ENCODE results near the gene STX1B. TPM values are rescaled to one million over a fixed set of nuclear protein-coding genes. Genes with fewer than 3 reads are reported as not detected.

STX1B gene
- total and polyA plus RNA-seq, 7 experiments from 2014 or later, result 0.37 to 5.2 (median 4.2) TPM

GRCh38 chr16:30949650-30950515 is 60.6 kb downstream of the STX1B start:
- Mint-ChIP-seq H3K4me3 (peak overlapping the region; percentile 87 to 98 (median 90)), H3K4me1 (peaks cover 13 to 23% (median 17%) of the 10 kb centered on the region in 7 donors), H3K27me3 (no peaks in the 10 kb centered on the region), H3K27ac (peak overlapping the region; percentile 64 to 92 (median 80)), H3K36me3 (peaks cover 0 to 6% (median 0%) of the 10 kb centered on the region in 5 donors), H3K9me3 (peaks cover 0 to 1% (median 0%) of the 10 kb centered on the region in 11 donors)
- intact Hi-C loops (cut with micrococcal nuclease), result loop anchor here (1.0 to 10.0 kb wide), 4 partner anchors 7 to 925 kb away; partner anchors contain the start of genes FBXL19 (in 1 of the 2), SETD1A (in 1 of the 2) and ZNF267 (in 1 of the 2)
- Histone ChIP-seq H3K9me3 (ENCODE audit: control insufficient read depth in 2 of 3, low read length in 3 of 3) (no peaks in the 10 kb centered on the region), H3K4me1 (ENCODE audit: control insufficient read depth in 2 of 2, insufficient read depth in 2 of 2, low read length in 2 of 2) (peaks cover 11 to 15% of the 10 kb centered on the region in 2 donors), H3K27me3 (ENCODE audit: control insufficient read depth in 2 of 2, insufficient read depth in 2 of 2, low read length in 2 of 2) (no peaks in the 10 kb centered on the region), H3K27ac (ENCODE audit: low read depth, low read length) (peak overlapping the region; percentile 75), H3K4me3 (ENCODE audit: low read length) (peak overlapping the region; percentile 74), H3K36me3 (ENCODE audit: control insufficient read depth in 2 of 3, insufficient read depth in 3 of 3, low read length in 3 of 3) (no peaks in the 10 kb centered on the region)
- peak in 2 of 9 donors; percentile 20 to 58 for DNase-seq
- peak; percentile 52 for ATAC-seq
- POLR2A ChIA-PET, result interaction anchor here (0.6 to 1.8 kb wide), 6 partner anchors 10 to 230 kb away, joined by 3 to 6 read pairs (median 3); partner anchors contain the start of genes FUS and KAT8
- CTCF ChIA-PET, result interaction anchor here (0.6 to 1.1 kb wide), 2 partner anchors 56 to 104 kb away, joined by 3 to 8 read pairs; partner anchors contain the start of gene BCL7C

- Histone ChIP-seq H3K4me1 (ENCODE audit: control insufficient read depth in 2 of 2, insufficient read depth in 2 of 2, low read length in 2 of 2) (peaks cover 11 to 15% of the 10 kb centered on the region in 2 donors), H3K27me3 (ENCODE audit: control insufficient read depth in 2 of 2, insufficient read depth in 2 of 2, low read length in 2 of 2) (no peaks in the 10 kb centered on the region), H3K4me3 (ENCODE audit: low read length) (peak within 1 kb of the TSS; percentile 74), H3K9me3 (ENCODE audit: control insufficient read depth in 2 of 3, low read length in 3 of 3) (no peaks in the 10 kb centered on the region), H3K27ac (ENCODE audit: low read depth, low read length) (peak within 1 kb of the TSS; percentile 75), H3K36me3 (ENCODE audit: control insufficient read depth in 2 of 3, insufficient read depth in 3 of 3, low read length in 3 of 3) (no peaks in the 10 kb centered on the region)
- ChIA-PET POLR2A (interaction anchor here (0.9 to 1.8 kb wide), 5 partner anchors 9 to 231 kb away, joined by 3 to 6 read pairs (median 3); partner anchors contain the start of genes FUS and KAT8), CTCF (interaction anchor here (0.6 kb wide), 1 partner anchor 55 kb away, joined by 3 read pairs; the partner anchor contains the start of gene BCL7C)
- Mint-ChIP-seq H3K36me3 (peaks cover 0 to 11% (median 3%) of the 10 kb centered on the region in 5 donors), H3K9me3 (peaks cover 0 to 1% (median 0%) of the 10 kb centered on the region in 11 donors), H3K4me3 (peak within 1 kb of the TSS; percentile 87 to 98 (median 90)), H3K27me3 (no peaks in the 10 kb centered on the region), H3K4me1 (peaks cover 13 to 23% (median 17%) of the 10 kb centered on the region in 7 donors), H3K27ac (peak within 1 kb of the TSS; percentile 64 to 92 (median 80))
- DNase-seq, result peak in 4 of 9 donors; percentile 20 to 62 (median 28)
- intact Hi-C loops (cut with micrococcal nuclease), result loop anchor here (1.0 kb wide), 3 partner anchors 8 to 27 kb away; partner anchors contain the start of genes FBXL19 (in 1 of the 2) and SETD1A (in 1 of the 2)
- peak; percentile 77 for ATAC-seq
Observed at GRCh38 chr16:30948667-30949649, 61.5 kb downstream of the STX1B start, which contains the start of gene ORAI3. TSS of gene ORAI3 (plus strand) at chr16:30949068. CDS start at chr16:30949290, 222 bp downstream.

- peak; percentile 26 for ATAC-seq
- ChIA-PET CTCF (interaction anchor here (1.2 kb wide), 1 partner anchor 13 kb away, joined by 3 read pairs; no protein-coding TSS in a partner anchor), POLR2A (no interaction called here)
- Histone ChIP-seq H3K36me3 (ENCODE audit: control insufficient read depth in 2 of 3, insufficient read depth in 3 of 3, low read length in 3 of 3) (no peaks in the 10 kb centered on the region), H3K9me3 (ENCODE audit: control insufficient read depth in 2 of 3, low read length in 3 of 3) (no peaks in the 10 kb centered on the region), H3K27ac (ENCODE audit: low read depth, low read length) (peak overlapping the region; percentile 75), H3K4me1 (ENCODE audit: control insufficient read depth in 2 of 2, insufficient read depth in 2 of 2, low read length in 2 of 2) (peaks cover 11 to 15% of the 10 kb centered on the region in 2 donors), H3K27me3 (ENCODE audit: control insufficient read depth in 2 of 2, insufficient read depth in 2 of 2, low read length in 2 of 2) (no peaks in the 10 kb centered on the region), H3K4me3 (ENCODE audit: low read length) (no peak overlapping the region)
- Mint-ChIP-seq H3K4me1 (peaks cover 13 to 23% (median 14%) of the 10 kb centered on the region in 7 donors), H3K27ac (peak overlapping the region in 2 of 9 donors; percentile 38 to 54), H3K4me3 (peak overlapping the region in 6 of 10 donors; percentile 25 to 88 (median 48)), H3K27me3 (no peaks in the 10 kb centered on the region), H3K9me3 (peaks cover 0 to 1% (median 0%) of the 10 kb centered on the region in 11 donors), H3K36me3 (peaks cover 0 to 11% (median 3%) of the 10 kb centered on the region in 5 donors)
- intact Hi-C loops (cut with micrococcal nuclease), result no loop called here
- DNase-seq, result peak in 1 of 9 donors; percentile 25
Observed at GRCh38 chr16:30947859-30948666, 62.4 kb downstream of the STX1B start.

- Mint-ChIP-seq H3K9me3 (peaks cover 0 to 1% (median 0%) of the 10 kb centered on the region in 11 donors), H3K27me3 (no peaks in the 10 kb centered on the region), H3K4me1 (peaks cover 13 to 25% (median 17%) of the 10 kb centered on the region in 7 donors), H3K27ac (no peak overlapping the region), H3K36me3 (peaks cover 0 to 13% (median 3%) of the 10 kb centered on the region in 5 donors), H3K4me3 (no peak overlapping the region)
- intact Hi-C loops (cut with micrococcal nuclease), result no loop called here
- ATAC-seq, result no peak
- Histone ChIP-seq H3K27me3 (ENCODE audit: control insufficient read depth in 2 of 2, insufficient read depth in 2 of 2, low read length in 2 of 2) (no peaks in the 10 kb centered on the region), H3K9me3 (ENCODE audit: control insufficient read depth in 2 of 3, low read length in 3 of 3) (no peaks in the 10 kb centered on the region), H3K4me1 (ENCODE audit: control insufficient read depth in 2 of 2, insufficient read depth in 2 of 2, low read length in 2 of 2) (peaks cover 11 to 15% of the 10 kb centered on the region in 2 donors), H3K4me3 (ENCODE audit: low read length) (no peak overlapping the region), H3K36me3 (ENCODE audit: control insufficient read depth in 2 of 3, insufficient read depth in 3 of 3, low read length in 3 of 3) (no peaks in the 10 kb centered on the region), H3K27ac (ENCODE audit: low read depth, low read length) (no peak overlapping the region)
- ChIA-PET CTCF (interaction anchor here (1.2 kb wide), 1 partner anchor 12 kb away, joined by 3 read pairs; no protein-coding TSS in a partner anchor), POLR2A (no interaction called here)
- no peak for DNase-seq
Observed at GRCh38 chr16:30947541-30947858, 62.9 kb downstream of the STX1B start.

- peak overlapping the region in 3 of 9 donors; percentile 25 to 62 (median 29) for H3K27ac Mint-ChIP-seq
- Histone ChIP-seq H3K36me3 (ENCODE audit: control insufficient read depth in 2 of 3, insufficient read depth in 3 of 3, low read length in 3 of 3) (no peaks in the 10 kb centered on the region), H3K27me3 (ENCODE audit: control insufficient read depth in 2 of 2, insufficient read depth in 2 of 2, low read length in 2 of 2) (no peaks in the 10 kb centered on the region), H3K9me3 (ENCODE audit: control insufficient read depth in 2 of 3, low read length in 3 of 3) (no peaks in the 10 kb centered on the region), H3K27ac (ENCODE audit: low read depth, low read length) (no peak overlapping the region), H3K4me3 (ENCODE audit: low read length) (no peak overlapping the region), H3K4me1 (ENCODE audit: control insufficient read depth in 2 of 2, insufficient read depth in 2 of 2, low read length in 2 of 2) (peaks cover 16 to 20% of the 10 kb centered on the region in 2 donors)
- intact Hi-C loops (cut with micrococcal nuclease), result no loop called here
- H3K36me3 Mint-ChIP-seq, result peaks cover 0 to 13% (median 3%) of the 10 kb centered on the region in 5 donors
- H3K4me3 Mint-ChIP-seq, result peak overlapping the region in 4 of 10 donors; percentile 31 to 73 (median 49)
- peaks cover 13 to 25% (median 18%) of the 10 kb centered on the region in 7 donors for H3K4me1 Mint-ChIP-seq
- ChIA-PET CTCF (interaction anchor here (1.2 kb wide), 1 partner anchor 12 kb away, joined by 3 read pairs; no protein-coding TSS in a partner anchor), POLR2A (no interaction called here)
- H3K9me3 Mint-ChIP-seq, result peaks cover 0 to 1% (median 0%) of the 10 kb centered on the region in 11 donors
- no peak for DNase-seq
- H3K27me3 Mint-ChIP-seq, result no peaks in the 10 kb centered on the region
- no peak for ATAC-seq
Observed at GRCh38 chr16:30946671-30947540, 63.5 kb downstream of the STX1B start.

Measured in naive thymus-derived CD4-positive, alpha-beta T cell (primary cell).